GM15510 (cell line): ENCODE results near the gene DSCAML1.

ENCODE experiments used
- POLR2A ChIP-seq: IDR thresholded peaks from 3 replicates; pipeline ENCODE4 v1.6.1; 2011; ENCODE audit warnings: borderline replicate concordance; ENCODE audit not compliant: insufficient read length; ENCODE audit errors: extremely low read depth

Gene DSCAML1

GRCh38 chr11:117771197-117771596 is 25.8 kb downstream of the DSCAML1 start:
- TF ChIP-seq POLR2A, result no peak

DNA sequence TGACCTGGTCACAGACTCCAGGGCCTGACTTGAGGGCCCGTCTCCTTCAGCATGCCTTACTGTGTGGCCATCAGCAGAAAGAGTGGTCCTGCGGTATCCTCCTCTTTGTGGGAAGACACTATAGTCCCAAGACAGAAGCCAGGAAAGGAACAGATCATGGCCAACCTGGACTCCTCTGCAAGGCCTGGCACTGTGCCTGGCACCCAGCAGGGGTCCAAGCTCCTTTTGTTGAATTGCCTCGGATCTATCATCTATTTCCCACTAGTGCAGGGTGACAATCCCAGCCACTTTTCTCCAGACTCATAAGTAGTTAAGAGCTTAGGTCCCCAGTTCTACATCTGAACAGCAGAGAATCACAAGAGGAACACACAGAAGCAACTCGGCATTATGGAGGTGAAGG is 27.0 kb downstream of the DSCAML1 start:
- TF ChIP-seq POLR2A, result no peak

- TF ChIP-seq POLR2A, result no peak
These were observed 27.5 kb downstream of the DSCAML1 start for GRCh38 chr11:117769533-117769932.

DNA sequence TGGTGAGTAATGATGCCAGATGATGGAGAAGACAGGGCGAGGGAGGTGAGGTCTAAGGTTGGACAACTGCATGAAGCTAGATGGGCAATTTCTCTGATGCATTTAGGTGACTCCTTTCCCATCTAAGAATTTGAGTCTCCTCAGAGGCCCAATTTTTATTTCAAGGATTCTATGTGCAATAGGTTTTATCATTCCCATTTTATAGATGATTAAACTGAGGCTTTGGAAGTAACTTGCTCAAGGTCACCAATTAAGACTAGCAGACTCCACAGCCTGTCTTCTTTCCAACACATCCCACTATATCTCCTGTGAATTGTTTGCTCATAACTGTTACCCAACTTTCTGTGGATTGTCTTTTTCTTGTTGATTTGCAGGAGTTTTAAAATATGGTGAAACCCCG is 28.5 kb downstream of the DSCAML1 start:
- TF ChIP-seq POLR2A, result no peak

- TF ChIP-seq POLR2A, result no peak
These were observed 29.9 kb downstream of the DSCAML1 start for GRCh38 chr11:117767071-117767470.

DNA sequence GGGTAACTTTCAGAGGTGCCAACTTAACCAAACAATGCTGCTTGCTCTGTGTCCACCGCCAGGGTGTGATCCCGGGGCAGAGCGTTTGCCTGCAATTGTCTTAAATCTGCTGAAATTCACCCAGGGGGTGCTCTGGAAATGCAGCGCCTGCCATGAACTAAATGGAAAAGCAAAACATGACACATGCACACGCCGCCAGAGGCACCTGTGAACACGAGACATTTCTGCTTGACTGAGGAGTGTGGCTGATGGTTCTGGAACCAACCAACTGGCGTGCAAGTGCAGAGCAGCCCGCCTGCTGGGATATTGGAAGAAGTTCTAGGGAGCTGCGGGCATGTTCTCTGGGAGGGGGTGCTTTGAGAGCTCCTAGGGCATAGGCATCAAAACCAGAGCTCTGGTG is 30.4 kb downstream of the DSCAML1 start:
- TF ChIP-seq POLR2A, result no peak

- TF ChIP-seq POLR2A, result no peak
These were observed 31.0 kb downstream of the DSCAML1 start for GRCh38 chr11:117766026-117766425.

DNA sequence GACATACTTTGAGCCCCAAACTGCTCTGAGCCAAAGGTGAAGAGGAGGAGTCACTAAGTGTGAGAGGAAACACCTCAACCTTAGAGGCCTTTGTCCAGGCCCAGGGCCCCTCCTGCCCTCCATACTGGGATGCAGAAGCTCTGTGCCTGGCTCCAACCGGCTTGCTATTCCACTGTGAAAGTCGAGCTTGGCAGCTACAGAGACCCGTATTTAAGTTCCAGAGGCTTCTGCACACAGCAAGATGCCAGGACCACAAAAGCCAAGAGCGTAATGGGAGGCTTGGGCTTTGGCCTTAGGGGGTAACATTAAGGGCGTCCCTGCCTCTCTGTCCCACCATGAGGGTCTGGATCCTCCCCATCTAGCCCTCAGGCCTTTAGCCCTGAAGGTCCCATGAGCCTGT is 31.9 kb downstream of the DSCAML1 start:
- TF ChIP-seq POLR2A, result no peak

DNA sequence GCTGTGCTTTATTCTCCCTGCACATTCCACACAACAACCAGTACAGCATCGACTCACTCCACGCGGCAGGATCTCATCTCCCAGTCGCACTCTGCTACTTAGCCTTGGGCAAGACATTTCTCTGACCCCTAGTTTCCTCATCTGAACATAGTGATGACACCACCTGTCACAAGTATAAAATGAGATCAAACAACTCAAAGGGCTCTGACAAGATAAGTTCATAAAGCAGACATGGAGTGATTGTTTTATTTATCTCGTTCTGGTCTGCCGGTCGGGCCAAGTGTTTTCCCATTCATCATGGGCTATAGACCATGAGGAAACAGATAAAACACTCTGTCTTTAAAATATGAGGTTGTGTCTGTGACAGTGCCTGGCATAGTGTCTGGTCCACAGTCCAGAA is 35.0 kb downstream of the DSCAML1 start:
- no peak for TF ChIP-seq POLR2A

DNA sequence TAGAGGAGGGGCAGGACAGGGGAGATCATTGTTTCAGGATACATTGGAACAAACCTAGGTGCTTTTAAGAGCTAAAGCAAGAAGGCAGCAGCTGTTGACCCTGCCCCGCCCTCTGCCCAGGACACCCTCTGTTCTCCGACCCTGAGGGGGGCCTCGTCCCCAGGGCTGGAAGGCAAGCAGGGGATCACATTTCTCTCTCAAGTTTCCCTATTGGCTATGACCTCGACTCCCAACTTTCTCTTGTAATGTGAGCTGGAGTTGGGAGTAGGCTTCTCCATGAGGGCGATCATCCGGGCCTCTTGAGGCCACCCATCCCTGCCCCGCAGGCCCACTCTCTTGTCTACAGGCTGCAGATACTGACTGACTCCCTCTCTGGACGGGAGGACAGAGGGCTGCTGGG is 37.7 kb downstream of the DSCAML1 start:
- TF ChIP-seq POLR2A, result no peak

DNA sequence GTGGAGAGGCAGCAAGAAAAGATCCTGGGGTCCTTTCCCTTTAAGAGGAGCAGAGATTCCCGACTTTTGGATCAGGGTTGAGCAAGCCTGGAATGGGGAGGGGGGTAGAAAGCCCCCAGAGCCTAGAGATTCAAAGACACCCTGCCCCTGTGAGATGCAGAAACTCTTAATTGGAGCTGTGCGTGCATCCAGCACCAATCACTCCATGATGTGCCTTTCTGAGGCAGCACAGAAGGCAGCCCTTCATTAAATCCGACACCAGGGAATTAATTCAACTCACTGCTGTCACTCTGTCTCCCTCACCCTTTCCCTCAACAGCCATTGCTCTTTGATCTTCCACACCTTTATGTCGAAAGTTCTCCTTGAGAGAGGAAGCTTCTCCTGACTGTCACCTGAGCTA is 43.0 kb downstream of the DSCAML1 start:
- TF ChIP-seq POLR2A, result no peak

DNA sequence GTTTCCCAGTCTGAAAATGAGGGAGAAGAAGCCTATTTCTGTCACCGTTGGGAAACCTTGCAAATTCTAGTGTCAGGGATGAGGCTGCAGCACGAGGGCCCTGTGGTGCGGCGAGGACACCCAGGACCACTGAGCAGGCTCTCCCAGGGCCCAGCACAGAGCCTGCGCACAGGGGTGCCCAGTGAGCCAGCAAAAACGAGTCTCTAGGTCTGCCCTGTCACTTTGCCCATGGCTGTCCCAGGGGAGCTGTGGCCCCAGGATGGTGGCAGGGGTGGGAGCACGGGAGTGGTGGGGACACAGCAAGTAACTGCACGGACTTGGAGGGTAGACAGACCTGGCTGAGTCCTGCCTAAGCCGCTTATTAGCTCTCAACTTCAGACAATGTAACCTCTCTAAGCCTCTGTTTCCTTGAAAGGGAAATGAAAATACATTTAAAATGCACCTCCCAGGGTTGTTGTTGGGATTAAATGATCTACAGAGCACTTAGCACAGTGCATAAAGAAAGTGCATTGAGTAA is 44.2 kb downstream of the DSCAML1 start:
- TF ChIP-seq POLR2A, result no peak

GRCh38 chr11:117752071-117752470 is 44.9 kb downstream of the DSCAML1 start:
- no peak for TF ChIP-seq POLR2A

GRCh38 chr11:117750916-117751662 is 45.9 kb downstream of the DSCAML1 start:
- no peak for TF ChIP-seq POLR2A

DNA sequence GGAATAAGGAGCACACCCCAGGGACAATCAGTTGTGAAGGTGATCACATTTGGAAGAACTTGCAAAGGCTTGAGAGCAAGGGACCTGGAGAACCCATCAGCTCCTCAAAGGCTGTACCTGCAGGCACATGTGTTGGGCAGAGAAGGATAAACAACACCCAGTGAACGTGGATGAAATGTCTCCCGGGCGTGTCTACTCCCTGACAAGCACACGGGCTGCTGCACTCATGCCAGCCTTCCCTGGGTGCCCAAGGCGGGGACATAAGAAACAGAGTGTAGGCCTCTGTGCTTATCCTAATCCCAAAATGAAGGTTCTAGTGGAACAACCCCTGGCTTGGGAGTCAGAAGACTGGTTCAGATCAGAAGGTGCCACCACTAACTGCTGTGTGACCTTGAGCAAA is 46.7 kb downstream of the DSCAML1 start:
- TF ChIP-seq POLR2A, result no peak

GRCh38 chr11:117749541-117749910 is 47.5 kb downstream of the DSCAML1 start:
- TF ChIP-seq POLR2A, result no peak
